GM10266 (cell line): ENCODE results near the gene PHOX2A.

Source experiments
- DNase-seq: peaks from one replicate; pipeline ENCODE4 v3.0.0; 2012; ENCODE audit errors: extremely low spot score
- TF ChIP-seq, protein P1 (sequence below): IDR thresholded peaks from 2 replicates; pipeline ENCODE4 v1.5.1; 2012; ENCODE audit warnings: mild to moderate bottlenecking, low read depth; ENCODE audit not compliant: control insufficient read depth, insufficient read depth; ENCODE audit errors: missing control alignments

PHOX2A gene

DNA sequence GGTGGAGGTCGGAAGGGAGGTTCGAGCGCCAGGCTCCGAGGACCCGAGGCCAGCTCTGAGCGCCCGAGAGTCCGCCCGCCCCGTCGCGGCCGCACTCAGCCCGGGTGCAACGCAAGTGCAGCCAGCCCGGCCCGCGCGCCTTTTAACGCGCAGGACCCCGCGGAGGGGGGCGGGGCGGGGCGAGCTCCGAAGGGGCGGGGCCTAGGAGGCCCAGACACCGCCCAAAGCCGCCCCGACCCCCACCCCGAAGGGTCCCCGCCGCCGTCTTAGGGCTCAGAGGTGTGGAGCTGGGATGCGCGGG lies at the start of gene PHOX2A:
PHOX2A (minus strand) TSS at position 117 of the 301 bp plus-strand sequence. CDS start 172 bp downstream, outside the sequence.
- TF ChIP-seq, protein P1, sequence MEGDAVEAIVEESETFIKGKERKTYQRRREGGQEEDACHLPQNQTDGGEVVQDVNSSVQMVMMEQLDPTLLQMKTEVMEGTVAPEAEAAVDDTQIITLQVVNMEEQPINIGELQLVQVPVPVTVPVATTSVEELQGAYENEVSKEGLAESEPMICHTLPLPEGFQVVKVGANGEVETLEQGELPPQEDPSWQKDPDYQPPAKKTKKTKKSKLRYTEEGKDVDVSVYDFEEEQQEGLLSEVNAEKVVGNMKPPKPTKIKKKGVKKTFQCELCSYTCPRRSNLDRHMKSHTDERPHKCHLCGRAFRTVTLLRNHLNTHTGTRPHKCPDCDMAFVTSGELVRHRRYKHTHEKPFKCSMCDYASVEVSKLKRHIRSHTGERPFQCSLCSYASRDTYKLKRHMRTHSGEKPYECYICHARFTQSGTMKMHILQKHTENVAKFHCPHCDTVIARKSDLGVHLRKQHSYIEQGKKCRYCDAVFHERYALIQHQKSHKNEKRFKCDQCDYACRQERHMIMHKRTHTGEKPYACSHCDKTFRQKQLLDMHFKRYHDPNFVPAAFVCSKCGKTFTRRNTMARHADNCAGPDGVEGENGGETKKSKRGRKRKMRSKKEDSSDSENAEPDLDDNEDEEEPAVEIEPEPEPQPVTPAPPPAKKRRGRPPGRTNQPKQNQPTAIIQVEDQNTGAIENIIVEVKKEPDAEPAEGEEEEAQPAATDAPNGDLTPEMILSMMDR: no peak
- DNase-seq: no peak

DNA sequence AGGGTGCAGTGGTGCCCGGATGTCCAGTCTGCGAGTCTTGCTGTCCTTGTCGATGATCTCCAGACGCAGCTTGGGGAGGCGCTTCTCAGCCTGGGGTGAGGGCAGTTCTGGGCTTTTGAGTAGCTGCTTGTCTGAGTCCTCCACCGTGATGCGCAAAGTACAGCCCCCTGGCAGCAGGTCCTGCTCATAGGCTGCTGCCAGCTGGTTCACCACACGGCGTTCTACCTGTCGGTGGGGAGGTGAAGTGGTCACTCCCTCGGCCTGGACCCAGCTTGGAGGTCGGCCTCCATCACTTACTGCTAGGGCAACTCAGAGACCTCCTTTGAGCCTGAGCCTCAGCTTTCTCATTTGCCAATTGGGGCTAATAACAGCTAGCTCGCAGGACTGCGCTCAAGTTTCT lies 49.4 kb upstream of the PHOX2A start:
- TF ChIP-seq, protein P1: no peak
- no peak for DNase-seq

GRCh38 chr11:72292106-72292785 lies 48.3 kb upstream of the PHOX2A start:
- TF ChIP-seq, protein P1: no peak
- DNase-seq: no peak

- TF ChIP-seq, protein P1: peak; percentile 58
- DNase-seq: peak; percentile 31
Observed at GRCh38 chr11:72290741-72291140, 46.8 kb upstream of the PHOX2A start.

DNA sequence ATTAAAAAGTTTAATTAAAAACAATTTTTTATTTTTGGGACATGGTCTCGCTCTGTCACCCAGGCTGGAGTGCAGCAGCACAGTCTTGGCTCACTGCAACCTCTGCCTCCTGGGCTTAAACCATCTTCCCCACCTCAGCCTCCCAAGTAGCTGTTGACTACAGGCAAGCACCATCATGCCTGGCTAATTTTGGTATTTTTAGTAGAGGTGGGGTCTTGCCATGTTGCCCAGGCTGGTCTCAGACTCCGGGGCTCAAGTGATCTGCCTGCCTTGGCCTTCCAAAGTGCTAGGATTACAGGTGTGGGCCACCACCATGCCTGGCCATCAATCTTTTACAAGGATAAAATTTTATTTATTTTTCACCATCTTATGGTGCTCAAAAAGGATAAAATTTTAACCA lies 43.3 kb upstream of the PHOX2A start:
- TF ChIP-seq, protein P1: no peak
- no peak for DNase-seq

GRCh38 chr11:72283947-72284346 lies 40.0 kb upstream of the PHOX2A start:
- TF ChIP-seq, protein P1: no peak

DNA sequence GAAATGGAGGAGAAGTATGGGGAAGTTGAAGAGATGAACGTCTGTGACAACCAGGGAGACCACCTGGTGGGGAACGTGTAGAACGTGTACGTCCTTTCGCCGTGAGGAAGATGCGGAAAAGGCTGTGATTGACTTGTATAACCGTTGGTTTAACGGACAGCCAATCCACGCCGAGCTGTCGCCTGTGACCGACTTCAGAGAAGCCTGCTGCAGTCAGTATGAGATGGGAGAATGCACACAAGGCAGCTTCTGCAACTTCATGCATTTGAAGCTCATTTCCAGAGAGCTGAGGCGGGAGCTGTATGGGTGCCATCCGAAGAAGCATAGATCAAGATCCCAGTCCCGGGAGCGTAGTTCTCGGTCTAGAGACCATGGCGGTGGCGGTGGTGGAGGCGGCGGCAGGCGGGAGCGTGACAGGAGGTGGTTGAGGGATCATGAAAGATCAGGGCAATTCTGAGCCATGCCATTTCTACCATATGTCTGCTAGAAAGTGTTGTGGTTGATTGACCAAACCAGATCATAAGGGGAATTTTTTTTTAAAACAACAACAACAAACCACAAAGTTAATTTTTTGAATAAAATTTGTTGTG lies 36.8 kb upstream of the PHOX2A start:
- DNase-seq: no peak

More at GRCh38 chr11:72283947-72284346, 40.0 kb upstream of the PHOX2A start:
- no peak for DNase-seq

More for the DNA sequence above, 36.8 kb upstream of the PHOX2A start:
- TF ChIP-seq, protein P1: no peak
